ENCODE measurements around the gene PHLDB2. TPM values are rescaled to one million over a fixed set of nuclear protein-coding genes. Genes with fewer than 3 reads are reported as not detected.

PHLDB2 gene
- total and polyA plus RNA-seq, 3 donors from 2014 or later = 11.7 to 16.5 (median 12.3) TPM

- TF ChIP-seq CTCF (IDR thresholded peaks at IDR 0.05) (no peak), POLR2A (IDR thresholded peaks at IDR 0.05) (no peak)
- Histone ChIP-seq H3K27ac (no peak overlapping the region), H3K9me3 (no peaks in the 10 kb centered on the region), H3K4me1 (no peaks in the 10 kb centered on the region), H3K4me3 (no peak overlapping the region), H3K36me3 (ENCODE audit: low read depth, missing control alignments) (no peaks in the 10 kb centered on the region), H3K27me3 (no peaks in the 10 kb centered on the region)
- WGBS, 2 donors = 56 to 67% methylated on average over 6 of the region's 6 CpGs
- intact Hi-C loops (cut with DNase I; ENCODE audit: low total_unique reads) = no loop called here
- no peak for DNase-seq
These were observed 1.6 kb upstream of the PHLDB2 start for GRCh38 chr3:111857474-111857873.

GRCh38 chr3:111858642-111859041 is 423 bp upstream of the PHLDB2 start:
- peaks cover 6% of the 10 kb centered on the region for H3K4me1 ChIP-seq
- H3K27ac ChIP-seq = peak overlapping the region; percentile 94
- 15 to 25% methylated on average over 10 of the region's 10 CpGs for WGBS, 2 donors
- no peaks in the 10 kb centered on the region for H3K36me3 ChIP-seq (ENCODE audit: low read depth, missing control alignments)
- DNase-seq = no peak
- no peaks in the 10 kb centered on the region for H3K27me3 ChIP-seq
- intact Hi-C loops (cut with DNase I; ENCODE audit: low total_unique reads) = no loop called here
- TF ChIP-seq POLR2A (IDR thresholded peaks at IDR 0.05) = no peak
- TF ChIP-seq CTCF (IDR thresholded peaks at IDR 0.05) = no peak
- no peaks in the 10 kb centered on the region for H3K9me3 ChIP-seq
- peak overlapping the region; percentile 78 to 82 for H3K4me3 ChIP-seq

GRCh38 chr3:111859974-111860859 is 1.2 kb downstream of the PHLDB2 start:
- H3K36me3 ChIP-seq (ENCODE audit: low read depth, missing control alignments) = no peaks in the 10 kb centered on the region
- H3K27ac ChIP-seq = peak overlapping the region; percentile 94
- 0 to 1% methylated on average over 32 to 35 of the region's 35 CpGs for WGBS, 2 donors
- intact Hi-C loops (cut with DNase I; ENCODE audit: low total_unique reads) = loop anchor here (10.0 kb wide), 1 partner anchor 135 kb away; no protein-coding TSS in a partner anchor
- peak; percentile 12 to 48 (median 43) for TF ChIP-seq CTCF (IDR thresholded peaks at IDR 0.05)
- TF ChIP-seq POLR2A (IDR thresholded peaks at IDR 0.05) = no peak
- no peaks in the 10 kb centered on the region for H3K27me3 ChIP-seq
- DNase-seq = peak; percentile 83
- H3K4me1 ChIP-seq = peaks cover 9% of the 10 kb centered on the region
- no peaks in the 10 kb centered on the region for H3K9me3 ChIP-seq
- peak overlapping the region; percentile 78 to 82 for H3K4me3 ChIP-seq

- no peak for DNase-seq
- H3K4me1 ChIP-seq = peaks cover 9% of the 10 kb centered on the region
- H3K4me3 ChIP-seq = peak overlapping the region in 1 of 2 donors; percentile 78
- no peaks in the 10 kb centered on the region for H3K27me3 ChIP-seq
- peak overlapping the region; percentile 6 to 94 for H3K27ac ChIP-seq
- H3K9me3 ChIP-seq = no peaks in the 10 kb centered on the region
- WGBS, 2 donors = 35 to 41% methylated on average over 7 of the region's 7 CpGs
- intact Hi-C loops (cut with DNase I; ENCODE audit: low total_unique reads) = loop anchor here (10.0 kb wide), 1 partner anchor 137 kb away; no protein-coding TSS in a partner anchor
- TF ChIP-seq POLR2A (IDR thresholded peaks at IDR 0.05) (no peak), CTCF (IDR thresholded peaks at IDR 0.05) (no peak)
- H3K36me3 ChIP-seq (ENCODE audit: low read depth, missing control alignments) = no peaks in the 10 kb centered on the region
These were observed 2.3 kb downstream of the PHLDB2 start for GRCh38 chr3:111861391-111861790.
